ENCODE measurements around the gene SELENOS.

SELENOS gene

DNA sequence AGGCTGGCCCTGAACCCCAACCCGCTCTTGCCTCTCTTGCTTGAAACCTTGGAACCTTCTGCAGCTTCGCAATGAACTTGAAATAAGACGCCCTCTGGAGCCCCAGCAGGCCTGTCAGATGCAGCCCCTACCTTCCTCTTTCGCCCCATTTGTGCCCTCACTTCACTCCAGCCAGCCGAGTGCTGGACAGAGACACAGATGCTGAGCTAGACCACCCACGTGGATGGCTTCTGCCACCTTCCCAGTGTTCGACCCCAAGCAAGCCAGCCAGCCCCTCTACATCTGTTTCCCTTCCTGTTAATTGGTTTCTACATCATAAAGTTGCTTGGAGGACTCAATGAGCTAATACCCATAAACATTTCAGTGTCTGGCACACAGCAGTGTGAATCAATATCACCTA, 41.6 kb upstream of the SELENOS start:
- Histone ChIP-seq H3K4me1 (ENCODE audit: insufficient read depth, low read length, severe bottlenecking) (no peaks in the 10 kb centered on the region), H2AFZ (ENCODE audit: low read length) (no peak overlapping the region), H3K36me3 (ENCODE audit: insufficient read depth, low read length) (no peaks in the 10 kb centered on the region), H3K27me3 (ENCODE audit: insufficient read depth, low read length) (peaks cover 18% of the 10 kb centered on the region), H3K79me2 (ENCODE audit: insufficient read depth, low read length) (no peaks in the 10 kb centered on the region), H4K20me1 (ENCODE audit: insufficient read depth, low read length) (no peaks in the 10 kb centered on the region), H3K9ac (ENCODE audit: low read length) (no peak overlapping the region), H3K27ac (ENCODE audit: low read depth, low read length, poor library complexity, severe bottlenecking) (no peak overlapping the region), H3K9me2 (ENCODE audit: low read depth, low read length) (no peaks in the 10 kb centered on the region), H3K9me3 (ENCODE audit: low read length) (no peaks in the 10 kb centered on the region), H3K4me2 (ENCODE audit: low read length) (no peak overlapping the region), H3F3A (ENCODE audit: insufficient read depth, low read length) (no peaks in the 10 kb centered on the region), H3K4me3 (ENCODE audit: low read depth, low read length, poor library complexity, severe bottlenecking) (no peak overlapping the region)
- TF ChIP-seq, protein P1, sequence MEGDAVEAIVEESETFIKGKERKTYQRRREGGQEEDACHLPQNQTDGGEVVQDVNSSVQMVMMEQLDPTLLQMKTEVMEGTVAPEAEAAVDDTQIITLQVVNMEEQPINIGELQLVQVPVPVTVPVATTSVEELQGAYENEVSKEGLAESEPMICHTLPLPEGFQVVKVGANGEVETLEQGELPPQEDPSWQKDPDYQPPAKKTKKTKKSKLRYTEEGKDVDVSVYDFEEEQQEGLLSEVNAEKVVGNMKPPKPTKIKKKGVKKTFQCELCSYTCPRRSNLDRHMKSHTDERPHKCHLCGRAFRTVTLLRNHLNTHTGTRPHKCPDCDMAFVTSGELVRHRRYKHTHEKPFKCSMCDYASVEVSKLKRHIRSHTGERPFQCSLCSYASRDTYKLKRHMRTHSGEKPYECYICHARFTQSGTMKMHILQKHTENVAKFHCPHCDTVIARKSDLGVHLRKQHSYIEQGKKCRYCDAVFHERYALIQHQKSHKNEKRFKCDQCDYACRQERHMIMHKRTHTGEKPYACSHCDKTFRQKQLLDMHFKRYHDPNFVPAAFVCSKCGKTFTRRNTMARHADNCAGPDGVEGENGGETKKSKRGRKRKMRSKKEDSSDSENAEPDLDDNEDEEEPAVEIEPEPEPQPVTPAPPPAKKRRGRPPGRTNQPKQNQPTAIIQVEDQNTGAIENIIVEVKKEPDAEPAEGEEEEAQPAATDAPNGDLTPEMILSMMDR (IDR thresholded peaks at IDR 0.05; ENCODE audit: low read length), result no peak
- TF ChIP-seq EZH2 (IDR thresholded peaks at IDR 0.05; ENCODE audit: borderline replicate concordance, low read length), result no peak

DNA sequence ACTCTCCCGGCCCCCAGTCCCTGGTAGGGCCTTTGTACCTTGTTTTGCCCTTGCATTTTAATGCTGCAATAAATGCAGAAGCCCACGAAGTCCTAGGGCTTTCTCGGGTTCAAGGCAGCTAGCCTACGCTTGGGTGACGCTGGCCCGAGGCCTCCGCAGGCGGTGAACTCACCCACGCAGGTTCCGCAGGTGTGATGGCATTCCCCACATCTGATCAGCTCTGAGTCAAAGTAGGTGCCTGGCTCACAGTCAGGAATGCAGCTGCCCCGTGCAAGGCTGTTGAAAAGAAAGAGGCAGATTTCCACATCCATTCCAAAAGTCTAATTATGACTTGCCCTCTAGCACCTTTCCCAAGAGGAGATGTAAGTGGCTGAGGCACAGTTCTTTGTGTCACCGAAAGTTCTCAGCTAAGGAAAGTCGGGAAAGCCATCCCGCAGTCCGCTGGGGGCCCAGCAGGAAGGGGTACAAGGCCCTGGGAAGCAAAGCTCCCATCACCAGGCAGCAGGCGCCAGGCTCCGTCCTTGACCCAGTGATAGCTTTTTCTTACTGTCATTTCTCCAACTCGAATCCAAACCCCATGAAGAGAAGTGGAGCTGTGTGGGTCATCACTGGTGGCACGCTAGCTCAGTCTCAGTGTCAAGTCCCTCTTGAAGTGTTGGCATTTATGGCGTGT, 41.0 kb upstream of the SELENOS start:
- no peaks in the 10 kb centered on the region for H3K4me1 ChIP-seq (ENCODE audit: insufficient read depth, low read length, severe bottlenecking)
- H3K9me2 ChIP-seq (ENCODE audit: low read depth, low read length), result no peaks in the 10 kb centered on the region
- no peak overlapping the region for H3K4me2 ChIP-seq (ENCODE audit: low read length)
- no peaks in the 10 kb centered on the region for H3K79me2 ChIP-seq (ENCODE audit: insufficient read depth, low read length)
- H4K20me1 ChIP-seq (ENCODE audit: insufficient read depth, low read length), result no peaks in the 10 kb centered on the region
- no peak overlapping the region for H3K9ac ChIP-seq (ENCODE audit: low read length)
- H3K9me3 ChIP-seq (ENCODE audit: low read length), result no peaks in the 10 kb centered on the region
- no peak overlapping the region for H3K4me3 ChIP-seq (ENCODE audit: low read depth, low read length, poor library complexity, severe bottlenecking)
- TF ChIP-seq, protein P1 (IDR thresholded peaks at IDR 0.05; ENCODE audit: low read length), result no peak
- no peak for TF ChIP-seq EZH2 (IDR thresholded peaks at IDR 0.05; ENCODE audit: borderline replicate concordance, low read length)
- H3K27ac ChIP-seq (ENCODE audit: low read depth, low read length, poor library complexity, severe bottlenecking), result no peak overlapping the region
- H3K27me3 ChIP-seq (ENCODE audit: insufficient read depth, low read length), result peaks cover 18% of the 10 kb centered on the region
- H3F3A ChIP-seq (ENCODE audit: insufficient read depth, low read length), result no peaks in the 10 kb centered on the region
- no peak overlapping the region for H2AFZ ChIP-seq (ENCODE audit: low read length)
- no peaks in the 10 kb centered on the region for H3K36me3 ChIP-seq (ENCODE audit: insufficient read depth, low read length)

DNA sequence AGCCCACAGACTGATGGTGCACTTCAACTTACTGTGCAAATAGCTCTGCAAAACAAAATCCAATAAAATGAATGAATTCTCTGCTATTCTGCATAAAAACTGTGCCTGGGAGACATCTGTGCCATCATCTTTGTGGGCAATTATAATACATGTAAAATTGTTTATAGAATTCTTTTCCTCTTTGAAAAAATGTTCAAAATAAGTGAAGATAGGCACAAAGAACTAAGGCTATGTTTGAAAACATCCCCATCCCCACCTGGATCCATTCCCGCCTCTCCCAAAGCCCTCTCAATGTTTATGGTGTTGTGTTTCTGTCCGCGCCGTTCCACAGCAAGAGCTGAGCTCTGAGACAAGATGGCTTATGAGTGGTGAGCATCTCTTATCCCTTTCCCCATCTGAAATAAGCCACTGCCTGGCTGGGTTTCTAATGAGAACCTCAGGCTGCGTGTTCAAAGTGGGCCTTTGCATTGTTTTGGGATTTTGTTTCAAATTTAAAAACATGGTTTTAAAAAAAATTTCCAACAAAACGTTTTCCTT, 40.1 kb upstream of the SELENOS start:
- Histone ChIP-seq H3K9ac (ENCODE audit: low read length) (no peak overlapping the region), H3K4me2 (ENCODE audit: low read length) (no peak overlapping the region), H3K36me3 (ENCODE audit: insufficient read depth, low read length) (no peaks in the 10 kb centered on the region), H4K20me1 (ENCODE audit: insufficient read depth, low read length) (no peaks in the 10 kb centered on the region), H3K4me1 (ENCODE audit: insufficient read depth, low read length, severe bottlenecking) (no peaks in the 10 kb centered on the region), H3K9me3 (ENCODE audit: low read length) (no peaks in the 10 kb centered on the region), H2AFZ (ENCODE audit: low read length) (no peak overlapping the region), H3K4me3 (ENCODE audit: low read depth, low read length, poor library complexity, severe bottlenecking) (no peak overlapping the region), H3F3A (ENCODE audit: insufficient read depth, low read length) (no peaks in the 10 kb centered on the region), H3K9me2 (ENCODE audit: low read depth, low read length) (no peaks in the 10 kb centered on the region), H3K27me3 (ENCODE audit: insufficient read depth, low read length) (peaks cover 15% of the 10 kb centered on the region), H3K79me2 (ENCODE audit: insufficient read depth, low read length) (no peaks in the 10 kb centered on the region), H3K27ac (ENCODE audit: low read depth, low read length, poor library complexity, severe bottlenecking) (no peak overlapping the region)
- no peak for TF ChIP-seq EZH2 (IDR thresholded peaks at IDR 0.05; ENCODE audit: borderline replicate concordance, low read length)
- TF ChIP-seq, protein P1 (IDR thresholded peaks at IDR 0.05; ENCODE audit: low read length), result no peak
